Gastroesophageal sphincter (tissue), 4 donors: Measurements from ENCODE around the gene TRIP12. TPM values are rescaled to one million over a fixed set of nuclear protein-coding genes. Genes with fewer than 3 reads are reported as not detected.
A peak's percentile ranks its signal among the peaks of the same experiment; 100 is the strongest.

Experiments
- ATAC-seq: fragments of 150-250 bp; one replicate; pipeline ENCODE4 v1.9.1; 2016; ENCODE audit warnings: mild to moderate bottlenecking, moderate library complexity
- H3K27ac ChIP-seq, 4 donors: fragments of 200-600 bp; sonication (generic) in 3 of 4; 1 replicate in 3 of 4; 2 replicates in 1 of 4; pipeline ENCODE4 v1.5.1; 2016 to 2019
- H3K27me3 ChIP-seq: fragments of 200-600 bp; sonication (generic); one replicate; pipeline ENCODE4 v1.5.1; 2019
- H3K36me3 ChIP-seq, 2 donors: fragments of 200-600 bp; sonication (generic); one replicate each; pipeline ENCODE4 v1.5.1; 2019; ENCODE audit warnings: control low read depth in 1 of 2
- H3K4me1 ChIP-seq, 3 donors: fragments of 200-600 bp; sonication (generic); 1 replicate in 2 of 3; 2 replicates in 1 of 3; pipeline ENCODE4 v1.5.1; 2016 to 2019; ENCODE audit warnings: control low read depth in 2 of 3
- H3K4me3 ChIP-seq, 2 donors: fragments of 200-600 bp; sonication (generic); one replicate each; pipeline ENCODE4 v1.5.1; 2019; ENCODE audit warnings: mild to moderate bottlenecking in 1 of 2, moderate library complexity in 1 of 2
- H3K9me3 ChIP-seq, 3 donors: fragments of 200-600 bp; sonication (generic); one replicate each; pipeline ENCODE4 v1.5.1; 2017 to 2019; ENCODE audit warnings: control low read depth in 2 of 3
- CTCF ChIP-seq, 4 experiments: fragments of 200-600 bp in 2 of 4; fragments of 450-650 bp in 2 of 4; sonication (generic) in 1 of 4; IDR thresholded peaks; one replicate each; pipeline ENCODE4 v1.5.1; 2017 to 2019; ENCODE audit warnings: antibody characterized with exemption in 4 of 4, mild to moderate bottlenecking in 2 of 4, moderate library complexity in 2 of 4
- EP300 ChIP-seq: sonication (generic); formaldehyde crosslinking; IDR thresholded peaks from one replicate; pipeline ENCODE4 v1.6.1; 2017; ENCODE audit warnings: antibody characterized with exemption, mild to moderate bottlenecking
- POLR2A ChIP-seq, 2 donors: fragments of 450-650 bp; IDR thresholded peaks; one replicate each; pipeline ENCODE4 v1.6.1; 2017; ENCODE audit warnings: antibody characterized with exemption in 2 of 2, mild to moderate bottlenecking in 2 of 2, moderate library complexity in 1 of 2
- POLR2AphosphoS5 ChIP-seq: sonication (generic); formaldehyde crosslinking; IDR thresholded peaks from one replicate; pipeline ENCODE4 v1.6.1; 2017; ENCODE audit warnings: antibody characterized with exemption
- WGBS, 2 donors: methylation state at CpG; one replicate each; pipeline ENCODE4 v1.1.5; 2018; ENCODE audit warnings: low coverage in 1 of 2; 5-methylcytosine and 5-hydroxymethylcytosine counted together
- total RNA-seq, 4 donors: library from RNA; depleted of rRNA; stranded (reverse); fragments of >200 nt; gene quantifications; one replicate each; pipeline ENCODE4 v1.1.0, GENCODE V29; 2016

Gene TRIP12
- total RNA-seq, 4 donors from 2014 or later = 138 to 203 (median 185) TPM

- no peak overlapping the region for H3K4me3 ChIP-seq
- no peaks in the 10 kb centered on the region for H3K4me1 ChIP-seq
- H3K27me3 ChIP-seq = no peaks in the 10 kb centered on the region
- TF ChIP-seq EP300 (no peak), CTCF (IDR thresholded peaks at IDR 0.05) (no peak), POLR2A (IDR thresholded peaks at IDR 0.05) (no peak), POLR2AphosphoS5 (no peak)
- no peak for ATAC-seq
- H3K36me3 ChIP-seq = no peaks in the 10 kb centered on the region
- no peak overlapping the region for H3K27ac ChIP-seq
- peaks cover 0 to 38% (median 0%) of the 10 kb centered on the region in 3 donors for H3K9me3 ChIP-seq
- WGBS, 2 donors = 80 to 81% methylated on average over 3 of the region's 3 CpGs
These were observed 183.7 kb downstream of the TRIP12 start for GRCh38 chr2:229738024-229738625.

GRCh38 chr2:229734410-229734809 is 187.4 kb downstream of the TRIP12 start:
- H3K27me3 ChIP-seq = no peaks in the 10 kb centered on the region

GRCh38 chr2:229733611-229734245 is 188.1 kb downstream of the TRIP12 start:
- Histone ChIP-seq H3K9me3 (peaks cover 0 to 26% (median 0%) of the 10 kb centered on the region in 3 donors), H3K4me3 (no peak overlapping the region), H3K36me3 (no peaks in the 10 kb centered on the region), H3K27ac (no peak overlapping the region), H3K4me1 (no peaks in the 10 kb centered on the region), H3K27me3 (no peaks in the 10 kb centered on the region)
- TF ChIP-seq POLR2AphosphoS5 = no peak
- no peak for TF ChIP-seq CTCF (IDR thresholded peaks at IDR 0.05)
- TF ChIP-seq EP300 = no peak
- no peak for TF ChIP-seq POLR2A (IDR thresholded peaks at IDR 0.05)
- 56 to 58% methylated on average over 5 to 6 of the region's 6 CpGs for WGBS, 2 donors
- ATAC-seq = no peak

More at GRCh38 chr2:229734410-229734809, 187.4 kb downstream of the TRIP12 start:
- TF ChIP-seq POLR2A (IDR thresholded peaks at IDR 0.05) (no peak), POLR2AphosphoS5 (no peak), EP300 (no peak), CTCF (IDR thresholded peaks at IDR 0.05) (no peak)
- peaks cover 0 to 33% (median 0%) of the 10 kb centered on the region in 3 donors for H3K9me3 ChIP-seq
- WGBS, 2 donors = 88% methylated on average over 1 of the region's 1 CpG; no CpG with 5 or more reads in 1 of the 2 donors
- no peak overlapping the region for H3K27ac ChIP-seq
- no peaks in the 10 kb centered on the region for H3K36me3 ChIP-seq
- H3K4me1 ChIP-seq = no peaks in the 10 kb centered on the region
- ATAC-seq = no peak
- H3K4me3 ChIP-seq = no peak overlapping the region

- H3K27me3 ChIP-seq = no peaks in the 10 kb centered on the region
- no peak overlapping the region for H3K4me3 ChIP-seq
- no peak overlapping the region for H3K27ac ChIP-seq
- TF ChIP-seq EP300 = no peak
- no peak for TF ChIP-seq POLR2A (IDR thresholded peaks at IDR 0.05)
- TF ChIP-seq POLR2AphosphoS5 = no peak
- TF ChIP-seq CTCF (IDR thresholded peaks at IDR 0.05) = no peak
- WGBS, 2 donors = 84 to 100% methylated on average over 2 to 4 of the region's 6 CpGs
- H3K9me3 ChIP-seq = peaks cover 0 to 18% (median 0%) of the 10 kb centered on the region in 3 donors
- no peak for ATAC-seq
- no peaks in the 10 kb centered on the region for H3K36me3 ChIP-seq
- no peaks in the 10 kb centered on the region for H3K4me1 ChIP-seq
These were observed 188.9 kb downstream of the TRIP12 start for GRCh38 chr2:229732897-229733296.

- no peak for TF ChIP-seq POLR2A (IDR thresholded peaks at IDR 0.05)
- TF ChIP-seq CTCF (IDR thresholded peaks at IDR 0.05) = no peak
- no peak for TF ChIP-seq EP300
- no peak for TF ChIP-seq POLR2AphosphoS5
- H3K4me1 ChIP-seq = no peaks in the 10 kb centered on the region
- no peaks in the 10 kb centered on the region for H3K36me3 ChIP-seq
- H3K4me3 ChIP-seq = no peak overlapping the region
- H3K9me3 ChIP-seq = peaks cover 0 to 8% (median 0%) of the 10 kb centered on the region in 3 donors
- H3K27ac ChIP-seq = no peak overlapping the region
- ATAC-seq = peak; percentile 67
- no peaks in the 10 kb centered on the region for H3K27me3 ChIP-seq
- 17 to 25% methylated on average over 1 to 2 of the region's 4 CpGs for WGBS, 2 donors
These were observed 189.9 kb downstream of the TRIP12 start for GRCh38 chr2:229731916-229732315.
